GM23338 (cell line): ENCODE results near the gene CISH.

Experiments
- EZH2 ChIP-seq: fragments of 200-600 bp; sonication (generic); IDR thresholded peaks from one replicate; pipeline ENCODE4 v1.8.0; 2017; ENCODE audit warnings: antibody characterized with exemption, mild to moderate bottlenecking, low read depth; ENCODE audit not compliant: unreplicated experiment
- EZH2phosphoT487 ChIP-seq: fragments of 200-600 bp; sonication (generic); IDR thresholded peaks from one replicate; pipeline ENCODE4 v1.8.1; 2018; ENCODE audit warnings: antibody characterized with exemption; ENCODE audit not compliant: unreplicated experiment
- POLR2AphosphoS5 ChIP-seq: IDR thresholded peaks from 2 replicates; pipeline ENCODE4 v1.6.1; 2016; ENCODE audit warnings: antibody characterized with exemption, low read depth
- ZNF331 ChIP-seq: fragments of 250-450 bp; sonication (Bioruptor Pico); IDR thresholded peaks from 2 replicates; pipeline ENCODE4 v1.5.0; 2020; ENCODE audit warnings: low read depth, mild to moderate bottlenecking, moderate library complexity
- TF ChIP-seq, protein P1 (sequence below), 2 experiments: fragments of 200-600 bp in 1 of 2; sonication (generic) in 1 of 2; conservative IDR thresholded peaks; 2 replicates each; pipeline versions ENCODE4 v1.5.1 to v1.6.1; 2016 to 2017; ENCODE audit warnings: antibody characterized with exemption in 2 of 2, low read depth in 2 of 2, mild to moderate bottlenecking in 2 of 2, moderate library complexity in 1 of 2
- TF ChIP-seq, protein P2 (sequence below): IDR thresholded peaks from one replicate; pipeline ENCODE4 v1.6.1; 2018; ENCODE audit warnings: antibody characterized with exemption; ENCODE audit not compliant: unreplicated experiment

DNA sequence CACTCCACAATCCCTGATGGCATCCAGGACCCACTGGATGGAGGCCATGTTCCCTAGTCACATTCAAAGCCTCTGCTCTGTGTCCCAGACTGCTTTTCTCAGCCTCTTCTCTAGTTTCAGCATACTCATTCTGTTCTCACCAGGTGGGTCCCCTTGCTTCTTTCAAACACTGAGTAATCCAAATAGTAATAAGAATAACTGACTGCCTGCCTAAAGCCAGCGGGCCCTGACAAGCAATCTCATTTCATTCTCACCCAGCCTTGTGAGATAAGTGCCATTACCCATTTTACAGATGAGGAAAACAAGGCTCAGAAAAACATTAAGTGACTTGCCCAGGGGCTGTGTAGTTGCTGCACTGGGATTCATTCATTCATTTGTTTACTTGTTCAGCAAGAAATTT lies 30.8 kb upstream of the CISH start:
- TF ChIP-seq, protein P1, sequence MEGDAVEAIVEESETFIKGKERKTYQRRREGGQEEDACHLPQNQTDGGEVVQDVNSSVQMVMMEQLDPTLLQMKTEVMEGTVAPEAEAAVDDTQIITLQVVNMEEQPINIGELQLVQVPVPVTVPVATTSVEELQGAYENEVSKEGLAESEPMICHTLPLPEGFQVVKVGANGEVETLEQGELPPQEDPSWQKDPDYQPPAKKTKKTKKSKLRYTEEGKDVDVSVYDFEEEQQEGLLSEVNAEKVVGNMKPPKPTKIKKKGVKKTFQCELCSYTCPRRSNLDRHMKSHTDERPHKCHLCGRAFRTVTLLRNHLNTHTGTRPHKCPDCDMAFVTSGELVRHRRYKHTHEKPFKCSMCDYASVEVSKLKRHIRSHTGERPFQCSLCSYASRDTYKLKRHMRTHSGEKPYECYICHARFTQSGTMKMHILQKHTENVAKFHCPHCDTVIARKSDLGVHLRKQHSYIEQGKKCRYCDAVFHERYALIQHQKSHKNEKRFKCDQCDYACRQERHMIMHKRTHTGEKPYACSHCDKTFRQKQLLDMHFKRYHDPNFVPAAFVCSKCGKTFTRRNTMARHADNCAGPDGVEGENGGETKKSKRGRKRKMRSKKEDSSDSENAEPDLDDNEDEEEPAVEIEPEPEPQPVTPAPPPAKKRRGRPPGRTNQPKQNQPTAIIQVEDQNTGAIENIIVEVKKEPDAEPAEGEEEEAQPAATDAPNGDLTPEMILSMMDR (conservative IDR thresholded peaks at IDR 0.05; ENCODE audit: low read depth in 2 of 2) = no peak
- TF ChIP-seq POLR2AphosphoS5 = no peak
- no peak for TF ChIP-seq EZH2
- TF ChIP-seq, protein P2, sequence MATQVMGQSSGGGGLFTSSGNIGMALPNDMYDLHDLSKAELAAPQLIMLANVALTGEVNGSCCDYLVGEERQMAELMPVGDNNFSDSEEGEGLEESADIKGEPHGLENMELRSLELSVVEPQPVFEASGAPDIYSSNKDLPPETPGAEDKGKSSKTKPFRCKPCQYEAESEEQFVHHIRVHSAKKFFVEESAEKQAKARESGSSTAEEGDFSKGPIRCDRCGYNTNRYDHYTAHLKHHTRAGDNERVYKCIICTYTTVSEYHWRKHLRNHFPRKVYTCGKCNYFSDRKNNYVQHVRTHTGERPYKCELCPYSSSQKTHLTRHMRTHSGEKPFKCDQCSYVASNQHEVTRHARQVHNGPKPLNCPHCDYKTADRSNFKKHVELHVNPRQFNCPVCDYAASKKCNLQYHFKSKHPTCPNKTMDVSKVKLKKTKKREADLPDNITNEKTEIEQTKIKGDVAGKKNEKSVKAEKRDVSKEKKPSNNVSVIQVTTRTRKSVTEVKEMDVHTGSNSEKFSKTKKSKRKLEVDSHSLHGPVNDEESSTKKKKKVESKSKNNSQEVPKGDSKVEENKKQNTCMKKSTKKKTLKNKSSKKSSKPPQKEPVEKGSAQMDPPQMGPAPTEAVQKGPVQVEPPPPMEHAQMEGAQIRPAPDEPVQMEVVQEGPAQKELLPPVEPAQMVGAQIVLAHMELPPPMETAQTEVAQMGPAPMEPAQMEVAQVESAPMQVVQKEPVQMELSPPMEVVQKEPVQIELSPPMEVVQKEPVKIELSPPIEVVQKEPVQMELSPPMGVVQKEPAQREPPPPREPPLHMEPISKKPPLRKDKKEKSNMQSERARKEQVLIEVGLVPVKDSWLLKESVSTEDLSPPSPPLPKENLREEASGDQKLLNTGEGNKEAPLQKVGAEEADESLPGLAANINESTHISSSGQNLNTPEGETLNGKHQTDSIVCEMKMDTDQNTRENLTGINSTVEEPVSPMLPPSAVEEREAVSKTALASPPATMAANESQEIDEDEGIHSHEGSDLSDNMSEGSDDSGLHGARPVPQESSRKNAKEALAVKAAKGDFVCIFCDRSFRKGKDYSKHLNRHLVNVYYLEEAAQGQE = no peak
- no peak for TF ChIP-seq EZH2phosphoT487
- no peak for TF ChIP-seq ZNF331 (CRISPR knock-in tag)
